ENCODE data around the gene SLN.
"Not testable (repeated sequence)": the region's sequence is repeated elsewhere in the genome, so short reads cannot be mapped to it uniquely, and the experiment has no call there.

- TF ChIP-seq CTCF (IDR thresholded peaks at IDR 0.05; ENCODE audit: borderline replicate concordance, extremely low read depth, low read length, poor library complexity, severe bottlenecking); EZH2 (IDR thresholded peaks at IDR 0.05; ENCODE audit: borderline replicate concordance, low read depth, low read length, severe bottlenecking): not testable (repeated sequence)
Observed at GRCh38 chr11:107758719-107759355, 47.0 kb upstream of the SLN start.
